K562 (cell line): ENCODE measurements around the gene HOXC12. TPM values are rescaled to one million over a fixed set of nuclear protein-coding genes. Genes with fewer than 3 reads are reported as not detected.
A peak's percentile ranks its signal among the peaks of the same experiment; 100 is the strongest.

ENCODE experiments used
- ATAC-seq: fragments of 200-7000 bp; cut with Tn5 transposase; 3 replicates; pipeline ENCODE4 v1.9.1; 2020; ENCODE audit warnings: moderate library complexity
- BruUV-seq: library from RNA; stranded (reverse); fragments of 400-500 nt; replicated peaks from 2 replicates; lab custom pipeline; 2021; lab: Mats Ljungman, UMichigan
- CTCF ChIA-PET: fragments of 300-600 bp; formaldehyde crosslinking; extraction: SDS; loops from one replicate; lab custom pipeline; 2021; ENCODE audit warnings: low intra/inter-chr PET ratio; lab: Yijun Ruan, JAX
- POLR2A ChIA-PET: fragments of 300-600, 350-650 bp; sonication (Branson Sonifier 250); formaldehyde crosslinking; extraction: SDS; loops from one replicate; lab custom pipeline; 2021; ENCODE audit warnings: antibody characterized with exemption, inconsistent platforms; lab: Yijun Ruan, JAX
- DNase-seq, 4 experiments: peaks; one replicate each; pipeline versions ENCODE4 v3.0.0 to v3.0.0-alpha.2; 2011 to 2018; ENCODE audit warnings: low spot score in 3 of 4, mixed read lengths in 3 of 4; ENCODE audit errors: extremely low read depth in 1 of 4
- FAIRE-seq: peaks from 2 replicates; lab custom pipeline; 2011; peaks lifted over from hg19 to GRCh38; lab: Jason Lieb, UNC
- H2AFZ ChIP-seq: 2 replicates; pipeline ENCODE4 v1.6.0; 2011; ENCODE audit warnings: low read depth, low read length, control low read depth, inconsistent platforms
- H3K27ac ChIP-seq: fragments of 200-600 bp; 3 replicates; pipeline ENCODE4 v1.8.0; 2011; ENCODE audit warnings: low read depth, mild to moderate bottlenecking, control low read depth, inconsistent platforms, low read length, moderate library complexity, mixed read lengths; ENCODE audit errors: extremely low read depth
- H3K27me3 ChIP-seq, 2 experiments: fragments of 300-600 bp in 1 of 2; 2 replicates in 1 of 2; 3 replicates in 1 of 2; pipeline versions ENCODE4 v1.6.0 to v1.8.0; 2011; ENCODE audit warnings: inconsistent platforms in 2 of 2, low read length in 2 of 2, mild to moderate bottlenecking in 1 of 2, mixed read lengths in 1 of 2, moderate library complexity in 1 of 2; ENCODE audit not compliant: control insufficient read depth in 2 of 2, insufficient read depth in 2 of 2
- H3K36me3 ChIP-seq: fragments of 300-600 bp; 3 replicates; pipeline ENCODE4 v1.8.0; 2011; ENCODE audit warnings: mild to moderate bottlenecking, low read length, inconsistent platforms; ENCODE audit not compliant: control insufficient read depth, insufficient read depth
- H3K4me1 ChIP-seq, 2 experiments: fragments of 200-600 bp in 1 of 2; replicated peaks in 1 of 2; 2 replicates in 1 of 2; 3 replicates in 1 of 2; pipeline versions ENCODE4 v1.5.1 to v1.8.0; 2011; ENCODE audit warnings: inconsistent platforms in 2 of 2, low read length in 2 of 2, mild to moderate bottlenecking in 1 of 2, mixed read lengths in 1 of 2, moderate library complexity in 1 of 2; ENCODE audit not compliant: control insufficient read depth in 2 of 2, insufficient read depth in 2 of 2
- H3K4me2 ChIP-seq: 2 replicates; pipeline ENCODE4 v1.6.1; 2011; ENCODE audit warnings: low read length, control low read depth, inconsistent platforms, mixed read lengths; ENCODE audit not compliant: insufficient read depth
- H3K4me3 ChIP-seq: fragments of 200-600 bp; sonication (generic), shearing (Covaris generic); 2 replicates; pipeline ENCODE4 v1.5.1; 2016; ENCODE audit warnings: control low read depth, inconsistent platforms
- H3K79me2 ChIP-seq: fragments of 200-600 bp; 3 replicates; pipeline ENCODE4 v1.8.0; 2011; ENCODE audit warnings: low read length, inconsistent platforms; ENCODE audit not compliant: control insufficient read depth, insufficient read depth
- H3K9ac ChIP-seq, 2 experiments: 2 replicates each; pipeline versions ENCODE4 v1.6.0 to v1.6.1; 2011; ENCODE audit warnings: low read depth in 2 of 2, low read length in 2 of 2, control low read depth in 1 of 2, inconsistent platforms in 1 of 2, mild to moderate bottlenecking in 1 of 2, mixed read lengths in 1 of 2; ENCODE audit not compliant: insufficient read depth in 1 of 2
- H3K9me1 ChIP-seq: one replicate; pipeline ENCODE4 v1.6.0; 2011; ENCODE audit warnings: inconsistent platforms, mild to moderate bottlenecking, low read length, moderate library complexity; ENCODE audit not compliant: control insufficient read depth, insufficient read depth
- H3K9me3 ChIP-seq: replicated peaks from 2 replicates; pipeline ENCODE4 v1.5.1; 2011; ENCODE audit warnings: low read depth, low read length, inconsistent platforms; ENCODE audit not compliant: control insufficient read depth, insufficient read depth
- H4K20me1 ChIP-seq: replicated peaks from 2 replicates; pipeline ENCODE4 v1.6.1; 2011; ENCODE audit warnings: low read length, inconsistent platforms, mixed read lengths; ENCODE audit not compliant: control insufficient read depth, insufficient read depth
- ARID3B ChIP-seq: fragments of 250-450 bp; sonication (Bioruptor Pico); IDR thresholded peaks from 2 replicates; pipeline ENCODE4 v1.4.0; 2020; ENCODE audit warnings: borderline replicate concordance
- CHD2 ChIP-seq: IDR thresholded peaks from 2 replicates; pipeline ENCODE4 v1.6.1; 2011; ENCODE audit warnings: low read depth, low read length
- THRB ChIP-seq: fragments of 450-650 bp; formaldehyde crosslinking; conservative IDR thresholded peaks from 2 replicates; pipeline ENCODE4 v1.4.0; 2022; ENCODE audit warnings: mild to moderate bottlenecking, missing genetic modification characterization
- ZBTB1 ChIP-seq: sonication (generic); formaldehyde crosslinking; IDR thresholded peaks from 2 replicates; pipeline ENCODE4 v1.8.1; 2023; ENCODE audit warnings: missing genetic modification reagents, low read depth, mild to moderate bottlenecking, borderline replicate concordance
- ZNF143 ChIP-seq: sonication (generic); formaldehyde crosslinking; IDR thresholded peaks from 2 replicates; pipeline ENCODE4 v1.9.0; 2022; ENCODE audit warnings: mild to moderate bottlenecking, missing genetic modification reagents
- WGBS: fragments of 100-300 bp; shearing (Covaris generic); methylation state at CpG from one replicate; pipeline ENCODE4 v1.1.6; 2016; ENCODE audit warnings: low coverage, mixed read lengths; ENCODE audit not compliant: insufficient coverage; ENCODE audit errors: missing lambda C conversion rate; 5-methylcytosine and 5-hydroxymethylcytosine counted together
- in situ Hi-C: fragments of 300-500 bp; cut with MboI; formaldehyde crosslinking; loops from 4 replicates; pipeline ENCODE4 v1.15.0; 2018; ENCODE audit warnings: inconsistent platforms, mixed read lengths
- intact Hi-C: fragments of 100-400 bp; cut with micrococcal nuclease; formaldehyde crosslinking; loops from 2 replicates; pipeline ENCODE4 v1.14.2; 2022
- polyA plus RNA-seq, 8 experiments: library from polyadenylated mRNA; depleted of rRNA in 4 of 8; stranded (reverse) in 5 of 8; unstranded in 3 of 8; fragments of >200 nt; fragmentation: Nextera tagmentation in 2 of 8; fragmentation: Illumina TruSeq in 1 of 8; extraction: Ambion mirVana in 2 of 8; extraction: Trizol in 1 of 8; gene quantifications; 2 replicates each; pipeline versions ENCODE4 v1.2.1 to v1.2.3, GENCODE V29; 2011 to 2014; ENCODE audit warnings: inconsistent platforms in 1 of 8, missing spikeins in 1 of 8
- total RNA-seq, 7 experiments: library from RNA; depleted of rRNA in 6 of 7; stranded (reverse); fragments of >200 nt in 6 of 7; fragmentation: Illumina TruSeq in 2 of 7; extraction: Trizol in 2 of 7; gene quantifications; 2 replicates each; pipeline versions ENCODE4 v1.2.1 to v1.2.3, GENCODE V29; 2011 to 2021; ENCODE audit warnings: low replicate concordance in 1 of 7
- TF ChIP-seq, protein P1 (sequence below): fragments of 250-450 bp; sonication (Bioruptor Pico); IDR thresholded peaks from 2 replicates; pipeline ENCODE4 v1.8.0; 2021; ENCODE audit warnings: moderate library complexity, mild to moderate bottlenecking, inconsistent platforms

HOXC12 gene
- total and polyA plus RNA-seq, 9 of the 15 experiments (the other 6 are each of a cell fraction or from before 2014, with no cell fraction given), result 0.04 to 0.36 (median 0.11) TPM; not detected in 1

GRCh38 chr12:53955776-53956250, 1.1 kb downstream of the HOXC12 start:
- DNase-seq (no peak), ATAC-seq (no peak), FAIRE-seq (no peak)
- H3K4me1 ChIP-seq, result peaks cover 0 to 26% of the 10 kb centered on the region in 2 experiments; a peak in 2 of 5 replicates
- no peak overlapping the region for H3K4me2 ChIP-seq
- intact Hi-C loops (no loop called here), in situ Hi-C loops (no loop called here)
- H4K20me1 ChIP-seq, result peaks cover 25% of the 10 kb centered on the region
- peaks cover 63 to 95% of the 10 kb centered on the region in 2 experiments for H3K27me3 ChIP-seq
- no peaks in the 10 kb centered on the region for H3K9me1 ChIP-seq
- no TSS peak for BruUV-seq
- H2AFZ ChIP-seq, result no peak overlapping the region
- no peak overlapping the region for H3K9ac ChIP-seq
- H3K36me3 ChIP-seq, result no peaks in the 10 kb centered on the region
- no peaks in the 10 kb centered on the region for H3K79me2 ChIP-seq
- 5% methylated on average over 8 of the region's 10 CpGs for WGBS
- ChIA-PET CTCF (no interaction called here), POLR2A (interaction anchor here (0.9 kb wide), 1 partner anchor 11 kb away, joined by 4 read pairs; no protein-coding TSS in a partner anchor)
- no peak overlapping the region for H3K4me3 ChIP-seq
- H3K9me3 ChIP-seq, result no peaks in the 10 kb centered on the region
- TF ChIP-seq ARID3B (CRISPR knock-in tag), result no peak
- no peak overlapping the region for H3K27ac ChIP-seq

GRCh38 chr12:53956251-53956887, 1.7 kb downstream of the HOXC12 start:
- no peaks in the 10 kb centered on the region for H3K79me2 ChIP-seq
- H3K36me3 ChIP-seq, result no peaks in the 10 kb centered on the region
- H3K27me3 ChIP-seq, result peaks cover 63 to 95% of the 10 kb centered on the region in 2 experiments
- ATAC-seq, result 0 out of 3 replicates have a peak, but pooled peaks have one; percentile 20
- H3K4me3 ChIP-seq, result no peak overlapping the region
- no peak overlapping the region for H2AFZ ChIP-seq
- no peak for DNase-seq
- in situ Hi-C loops, result no loop called here
- intact Hi-C loops, result no loop called here
- no peak overlapping the region for H3K9ac ChIP-seq
- no peak overlapping the region for H3K27ac ChIP-seq
- BruUV-seq, result no TSS peak
- WGBS, result 17% methylated on average over 20 of the region's 25 CpGs
- H3K9me3 ChIP-seq, result no peaks in the 10 kb centered on the region
- no peaks in the 10 kb centered on the region for H3K9me1 ChIP-seq
- POLR2A ChIA-PET, result interaction anchor here (0.6 kb wide), 1 partner anchor 1793 kb away, joined by 4 read pairs; no protein-coding TSS in a partner anchor
- H4K20me1 ChIP-seq, result peaks cover 23% of the 10 kb centered on the region
- no peak overlapping the region for H3K4me2 ChIP-seq
- peaks cover 0 to 26% of the 10 kb centered on the region in 2 experiments; a peak in 2 of 5 replicates for H3K4me1 ChIP-seq
- CTCF ChIA-PET, result no interaction called here
- no peak for FAIRE-seq
- TF ChIP-seq THRB (CRISPR knock-in tag) (no peak), ZBTB1 (CRISPR knock-in tag) (no peak), CHD2 (no peak), ZNF143 (CRISPR knock-in tag) (no peak)
- TF ChIP-seq, protein P1, sequence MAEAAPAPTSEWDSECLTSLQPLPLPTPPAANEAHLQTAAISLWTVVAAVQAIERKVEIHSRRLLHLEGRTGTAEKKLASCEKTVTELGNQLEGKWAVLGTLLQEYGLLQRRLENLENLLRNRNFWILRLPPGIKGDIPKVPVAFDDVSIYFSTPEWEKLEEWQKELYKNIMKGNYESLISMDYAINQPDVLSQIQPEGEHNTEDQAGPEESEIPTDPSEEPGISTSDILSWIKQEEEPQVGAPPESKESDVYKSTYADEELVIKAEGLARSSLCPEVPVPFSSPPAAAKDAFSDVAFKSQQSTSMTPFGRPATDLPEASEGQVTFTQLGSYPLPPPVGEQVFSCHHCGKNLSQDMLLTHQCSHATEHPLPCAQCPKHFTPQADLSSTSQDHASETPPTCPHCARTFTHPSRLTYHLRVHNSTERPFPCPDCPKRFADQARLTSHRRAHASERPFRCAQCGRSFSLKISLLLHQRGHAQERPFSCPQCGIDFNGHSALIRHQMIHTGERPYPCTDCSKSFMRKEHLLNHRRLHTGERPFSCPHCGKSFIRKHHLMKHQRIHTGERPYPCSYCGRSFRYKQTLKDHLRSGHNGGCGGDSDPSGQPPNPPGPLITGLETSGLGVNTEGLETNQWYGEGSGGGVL (CRISPR knock-in tag), result no peak
